SU-DHL-6 (cell line): Measurements from ENCODE around the gene NCKAP1.

ENCODE experiments used
- CTCF ChIP-seq: fragments of 200-600 bp; sonication (generic); IDR thresholded peaks from one replicate; pipeline ENCODE4 v1.5.1; 2017; ENCODE audit warnings: antibody characterized with exemption, mild to moderate bottlenecking, low read length, moderate library complexity; ENCODE audit not compliant: insufficient read depth, poor library complexity, severe bottlenecking
- EZH2phosphoT487 ChIP-seq: fragments of 200-600 bp; sonication (generic), shearing (Covaris generic); conservative IDR thresholded peaks from 2 replicates; pipeline ENCODE4 v1.6.1; 2018; ENCODE audit warnings: mild to moderate bottlenecking, antibody characterized with exemption, low read length, moderate library complexity, mixed read lengths

GRCh38 chr2:183078464-183079138, 40.3 kb upstream of the NCKAP1 start, which contains the start of gene DUSP19:
- TF ChIP-seq CTCF (no peak), EZH2phosphoT487 (no peak)
